Measurements from ENCODE around the gene TMEM151B. TPM values are rescaled to one million over a fixed set of nuclear protein-coding genes. Genes with fewer than 3 reads are reported as not detected.

TMEM151B gene
- total and polyA plus RNA-seq, 9 of the 15 experiments (the other 6 are each of a cell fraction or from before 2014, with no cell fraction given) = not detected

DNA sequence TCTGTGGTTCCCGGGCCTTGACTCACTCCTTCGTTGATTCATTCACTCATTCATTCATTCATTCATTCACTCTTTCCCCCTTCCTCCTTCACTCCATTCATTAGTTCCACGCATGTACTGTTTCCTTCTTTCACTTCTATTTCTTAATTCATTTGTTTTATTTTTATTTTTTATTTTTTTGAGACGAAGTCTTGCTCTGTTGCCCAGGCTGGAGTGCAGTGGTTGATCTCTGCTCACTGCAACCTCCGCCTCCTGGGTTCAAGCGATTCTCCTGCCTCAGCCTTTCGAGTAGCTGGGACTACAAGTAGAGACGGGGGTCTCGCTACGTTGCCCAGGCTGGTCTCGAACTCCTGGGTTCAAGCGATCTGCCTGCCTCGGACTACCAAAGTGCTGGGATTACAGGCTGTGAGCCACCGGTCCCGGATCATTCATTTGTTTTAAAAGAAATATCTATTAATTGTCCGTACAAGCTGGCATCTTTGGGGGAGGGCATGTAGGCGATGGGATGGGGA, 4.5 kb upstream of the TMEM151B start:
- peak overlapping the region; percentile 74; the same call in 1 of the 3 replicates for H3K27ac ChIP-seq (ENCODE audit: extremely low read depth, low read depth, low read length)
- TF ChIP-seq ZNF444 (CRISPR knock-in tag; IDR thresholded peaks at IDR 0.05) (no peak), SNIP1 (IDR thresholded peaks at IDR 0.05; ENCODE audit: low read depth) (no peak), SMARCA4 (IDR thresholded peaks at IDR 0.05) (peak; percentile 76), TBP (optimal IDR thresholded peaks at IDR 0.05; ENCODE audit: low read depth, low read length) (no peak), BHLHE40 (IDR thresholded peaks at IDR 0.05; ENCODE audit: low read length) (no peak), SRF (CRISPR knock-in tag; IDR thresholded peaks at IDR 0.05) (no peak), FOXK2 (conservative IDR thresholded peaks at IDR 0.05 in 1 of 2, IDR thresholded peaks at IDR 0.05 in 1 of 2; ENCODE audit: low read depth in 2 of 2) (0 out of 4 replicates have a peak, but pooled peaks of 1 of the 2 experiments have one; percentile 55), CBFB (CRISPR knock-in tag; IDR thresholded peaks at IDR 0.05) (no peak), ARID1B (IDR thresholded peaks at IDR 0.05) (peak; percentile 61), KAT2B (IDR thresholded peaks at IDR 0.05; ENCODE audit: low read depth, low read length) (no peak), BRCA1 (IDR thresholded peaks at IDR 0.05) (no peak), BRCA1 (CRISPR knock-in tag; IDR thresholded peaks at IDR 0.05) (no peak), PTBP1 (IDR thresholded peaks at IDR 0.05; ENCODE audit: low read depth, low read length) (no peak), ESRRB (CRISPR knock-in tag; IDR thresholded peaks at IDR 0.05; ENCODE audit: borderline replicate concordance) (no peak), TBL1XR1 (IDR thresholded peaks at IDR 0.05; ENCODE audit: low read length in 2 of 2) (no peak), ETV1 (tag; conservative IDR thresholded peaks at IDR 0.05; ENCODE audit: low read depth) (peak; percentile 48; the same call in 1 of the 2 replicates), SAFB (IDR thresholded peaks at IDR 0.05; ENCODE audit: borderline replicate concordance, low read depth, low read length) (no peak), ZEB2 (IDR thresholded peaks at IDR 0.05) (no peak), ZNF24 (IDR thresholded peaks at IDR 0.05) (peak; percentile 100), ZNF764 (CRISPR knock-in tag; IDR thresholded peaks at IDR 0.05; ENCODE audit: low read depth) (no peak), ZNF311 (CRISPR knock-in tag; IDR thresholded peaks at IDR 0.05) (no peak)
- TF ChIP-seq, protein P1, sequence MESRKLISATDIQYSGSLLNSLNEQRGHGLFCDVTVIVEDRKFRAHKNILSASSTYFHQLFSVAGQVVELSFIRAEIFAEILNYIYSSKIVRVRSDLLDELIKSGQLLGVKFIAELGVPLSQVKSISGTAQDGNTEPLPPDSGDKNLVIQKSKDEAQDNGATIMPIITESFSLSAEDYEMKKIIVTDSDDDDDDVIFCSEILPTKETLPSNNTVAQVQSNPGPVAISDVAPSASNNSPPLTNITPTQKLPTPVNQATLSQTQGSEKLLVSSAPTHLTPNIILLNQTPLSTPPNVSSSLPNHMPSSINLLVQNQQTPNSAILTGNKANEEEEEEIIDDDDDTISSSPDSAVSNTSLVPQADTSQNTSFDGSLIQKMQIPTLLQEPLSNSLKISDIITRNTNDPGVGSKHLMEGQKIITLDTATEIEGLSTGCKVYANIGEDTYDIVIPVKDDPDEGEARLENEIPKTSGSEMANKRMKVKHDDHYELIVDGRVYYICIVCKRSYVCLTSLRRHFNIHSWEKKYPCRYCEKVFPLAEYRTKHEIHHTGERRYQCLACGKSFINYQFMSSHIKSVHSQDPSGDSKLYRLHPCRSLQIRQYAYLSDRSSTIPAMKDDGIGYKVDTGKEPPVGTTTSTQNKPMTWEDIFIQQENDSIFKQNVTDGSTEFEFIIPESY (CRISPR knock-in tag; IDR thresholded peaks at IDR 0.05) = no peak
- TF ChIP-seq, protein P2, sequence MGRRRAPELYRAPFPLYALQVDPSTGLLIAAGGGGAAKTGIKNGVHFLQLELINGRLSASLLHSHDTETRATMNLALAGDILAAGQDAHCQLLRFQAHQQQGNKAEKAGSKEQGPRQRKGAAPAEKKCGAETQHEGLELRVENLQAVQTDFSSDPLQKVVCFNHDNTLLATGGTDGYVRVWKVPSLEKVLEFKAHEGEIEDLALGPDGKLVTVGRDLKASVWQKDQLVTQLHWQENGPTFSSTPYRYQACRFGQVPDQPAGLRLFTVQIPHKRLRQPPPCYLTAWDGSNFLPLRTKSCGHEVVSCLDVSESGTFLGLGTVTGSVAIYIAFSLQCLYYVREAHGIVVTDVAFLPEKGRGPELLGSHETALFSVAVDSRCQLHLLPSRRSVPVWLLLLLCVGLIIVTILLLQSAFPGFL (CRISPR knock-in tag; IDR thresholded peaks at IDR 0.05) = no peak

More for the DNA sequence above, 4.5 kb upstream of the TMEM151B start:
- ChIA-PET POLR2A (interaction anchor here (0.6 to 8.2 kb wide), 2 partner anchors 18 to 134 kb away, joined by 3 to 69 read pairs; partner anchors contain the start of gene HSP90AB1), CTCF (ENCODE audit: low intra/inter-chr PET ratio) (interaction anchor here (1.0 kb wide), 1 partner anchor 73 kb away, joined by 5 read pairs; no protein-coding TSS in a partner anchor)
- Histone ChIP-seq H3K9ac (ENCODE audit: insufficient read depth in 1 of 2, low read depth in 2 of 2, low read length in 2 of 2) (peak overlapping the region in 1 of 2 experiments; percentile 74; a peak in 1 of 4 replicates), H3K79me2 (ENCODE audit: control insufficient read depth, insufficient read depth, low read length) (peaks cover 17% of the 10 kb centered on the region), H2AFZ (ENCODE audit: low read depth, low read length) (peak overlapping the region; percentile 86), H3K27me3 (ENCODE audit: control insufficient read depth in 2 of 2, insufficient read depth in 2 of 2, low read length in 2 of 2) (peaks cover 16 to 17% of the 10 kb centered on the region in 2 experiments), H3K4me3 (peak overlapping the region; percentile 83), H4K20me1 (replicated peaks; ENCODE audit: control insufficient read depth, insufficient read depth, low read length) (peaks cover 3% of the 10 kb centered on the region; the same call in 1 of the 2 replicates), H3K36me3 (ENCODE audit: control insufficient read depth, insufficient read depth, low read length) (peaks cover 22% of the 10 kb centered on the region; the same call in 1 of the 3 replicates), H3K4me1 (replicated peaks in 1 of 2; ENCODE audit: control insufficient read depth in 2 of 2, insufficient read depth in 2 of 2, low read length in 2 of 2) (peaks cover 19 to 36% of the 10 kb centered on the region in 2 experiments; a peak in 4 of 5 replicates), H3K9me1 (ENCODE audit: control insufficient read depth, insufficient read depth, low read length) (no peaks in the 10 kb centered on the region), H3K9me3 (replicated peaks; ENCODE audit: control insufficient read depth, insufficient read depth, low read depth, low read length) (no peaks in the 10 kb centered on the region), H3K4me2 (ENCODE audit: insufficient read depth, low read length) (peak overlapping the region; percentile 90)
- ATAC-seq = no peak
- BruUV-seq (replicated peaks) = no TSS peak
- no peak for FAIRE-seq
- intact Hi-C loops (cut with micrococcal nuclease) (loop anchor here (5.0 kb wide), 1 partner anchor 168 kb away; no protein-coding TSS in a partner anchor), in situ Hi-C loops (cut with MboI) (loop anchor here (5.0 kb wide), 1 partner anchor 77 kb away; the partner anchor contains the start of gene SPATS1)
- 59% methylated on average over 17 of the region's 17 CpGs for WGBS (ENCODE audit: insufficient coverage, low coverage, missing lambda C conversion rate)
- no peak for DNase-seq (ENCODE audit: extremely low read depth in 1 of 4, low spot score in 3 of 4)

All from K562 (cell line).